Spleen (tissue), 7 donors: ENCODE measurements around the gene SSPN.

Source experiments
- CTCF ChIP-seq, 11 experiments: fragments of 200-600 bp in 7 of 11; fragments of 450-650 bp in 4 of 11; sonication (generic) in 4 of 11; IDR thresholded peaks in 8 of 11; conservative IDR thresholded peaks in 3 of 11; 1 replicate in 7 of 11; 2 replicates in 4 of 11; pipeline versions ENCODE4 v1.4.0 to v1.8.0; 2016 to 2021; ENCODE audit warnings: antibody characterized with exemption in 11 of 11, inconsistent platforms in 4 of 11, mild to moderate bottlenecking in 1 of 11
- POLR2AphosphoS5 ChIP-seq, 3 donors: sonication (generic); formaldehyde crosslinking; IDR thresholded peaks; one replicate each; pipeline ENCODE4 v1.5.1; 2017; ENCODE audit warnings: antibody characterized with exemption in 3 of 3
- donor health status: DM: no; HTN: no; CAD: no; lungs with moderate emphysema.
- donor health status: DM: no; HTN: no; CAD: no.
- donor health status: DM: no; HTN: no; CAD: no.

GRCh38 chr12:26148291-26148690, 47.1 kb upstream of the SSPN start:
- TF ChIP-seq CTCF (IDR thresholded peaks at IDR 0.05 in 8 of 11, conservative IDR thresholded peaks at IDR 0.05 in 3 of 11) (no peak), POLR2AphosphoS5 (IDR thresholded peaks at IDR 0.05) (no peak)
